GM18519 (cell line): ENCODE data around the gene INTS6.
A peak's percentile ranks its signal among the peaks of the same experiment; 100 is the strongest.
"Not testable (repeated sequence)": the region's sequence is repeated elsewhere in the genome, so short reads cannot be mapped to it uniquely, and the experiment has no call there.

Experiments used
- ATAC-seq: cut with Tn5 transposase; IDR thresholded peaks from one replicate; pipeline ENCODE4 v1.9.1; 2021; ENCODE audit warnings: mild to moderate bottlenecking, moderate library complexity; ENCODE audit not compliant: unreplicated experiment, low FRiP score

The INTS6 gene

DNA sequence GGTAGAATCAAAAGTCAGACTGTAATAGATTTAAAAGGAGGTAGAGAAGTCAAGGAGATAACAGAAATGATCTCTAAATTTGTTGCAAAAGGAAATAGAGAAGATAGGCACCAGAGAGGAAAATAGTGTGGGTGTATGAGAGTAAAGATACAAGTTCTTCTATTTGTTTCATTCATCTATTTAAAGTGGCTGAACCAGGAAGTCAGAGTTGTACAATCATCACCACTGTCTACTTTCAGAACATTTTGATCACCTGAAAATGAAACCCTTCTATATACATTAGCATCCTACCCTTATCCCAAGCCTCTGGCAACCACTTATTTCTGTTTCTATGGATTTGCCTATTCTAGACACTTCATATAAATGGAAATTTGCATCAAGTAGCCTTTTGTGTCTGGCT is 36.7 kb downstream of the INTS6 start:
- ATAC-seq, result peak; percentile 42

DNA sequence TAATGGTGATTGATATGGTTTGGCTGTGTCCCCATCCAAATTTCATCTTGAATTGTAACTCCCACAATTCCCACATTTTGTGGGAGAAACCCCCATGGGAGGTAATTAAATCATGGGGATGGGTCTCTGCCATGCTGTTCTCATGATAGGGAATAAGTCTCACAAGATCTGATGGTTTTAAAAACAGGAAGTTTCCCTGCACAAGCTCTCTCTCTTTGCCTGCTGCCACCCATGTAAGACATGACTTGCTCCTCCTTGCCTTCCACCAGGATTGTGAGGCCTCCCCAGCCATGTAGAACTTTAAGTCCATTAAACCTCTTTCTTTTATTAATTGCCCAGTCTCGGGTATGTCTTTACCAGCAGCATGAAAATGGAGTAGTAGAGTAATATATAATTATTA is 37.5 kb downstream of the INTS6 start:
- ATAC-seq, result not testable (repeated sequence)

- no peak for ATAC-seq
Measured at GRCh38 chr13:51412431-51412830, 40.4 kb downstream of the INTS6 start.

DNA sequence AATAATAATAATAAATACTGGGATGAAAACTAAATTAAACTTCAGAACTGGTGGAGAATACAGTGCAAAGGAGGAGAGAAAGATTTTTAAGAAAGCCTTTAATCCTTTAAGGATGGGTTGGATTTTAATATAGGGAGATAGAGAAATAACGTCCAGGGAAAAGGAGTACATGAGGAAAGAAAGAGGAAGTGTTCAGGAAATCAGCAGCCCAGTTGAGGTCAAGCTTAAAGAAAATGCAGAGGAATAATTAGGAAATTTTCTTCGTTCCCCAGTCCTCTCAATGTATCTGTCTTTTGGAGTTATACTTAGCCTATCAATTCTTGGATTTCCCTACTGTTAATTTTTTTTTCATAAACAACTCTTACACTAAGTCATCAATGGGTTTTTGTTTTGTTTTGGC is 47.7 kb downstream of the INTS6 start:
- ATAC-seq, result no peak

GRCh38 chr13:51397262-51397941 is 55.4 kb downstream of the INTS6 start:
- ATAC-seq, result no peak

- peak; percentile 86 for ATAC-seq
Measured at GRCh38 chr13:51396352-51396751, 56.5 kb downstream of the INTS6 start.

GRCh38 chr13:51394724-51395123 is 58.1 kb downstream of the INTS6 start:
- ATAC-seq, result no peak

- ATAC-seq, result no peak
Measured at GRCh38 chr13:51385114-51385513, 67.7 kb downstream of the INTS6 start.

GRCh38 chr13:51380269-51380668 is 72.6 kb downstream of the INTS6 start:
- no peak for ATAC-seq

DNA sequence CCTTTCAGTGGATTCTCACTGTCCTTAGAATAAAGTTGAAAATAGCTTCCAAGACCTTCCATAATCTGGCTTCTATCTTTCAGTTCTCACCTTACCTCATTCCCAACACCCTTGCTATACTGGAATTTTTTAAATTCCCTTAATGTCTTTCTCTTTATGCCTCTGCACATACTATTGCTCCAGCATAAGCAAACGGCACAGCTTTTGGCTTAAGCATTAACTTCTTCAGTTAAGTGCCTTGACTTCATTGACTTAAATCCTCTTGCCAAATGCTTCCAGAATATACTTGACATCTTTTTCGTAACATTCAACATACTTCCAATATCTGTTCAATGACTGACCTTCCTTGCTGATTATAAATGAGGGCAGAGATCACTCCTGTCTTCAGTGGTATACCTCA is 79.4 kb downstream of the INTS6 start:
- ATAC-seq, result no peak

GRCh38 chr13:51371768-51372399 is 81.0 kb downstream of the INTS6 start:
- ATAC-seq, result no peak

DNA sequence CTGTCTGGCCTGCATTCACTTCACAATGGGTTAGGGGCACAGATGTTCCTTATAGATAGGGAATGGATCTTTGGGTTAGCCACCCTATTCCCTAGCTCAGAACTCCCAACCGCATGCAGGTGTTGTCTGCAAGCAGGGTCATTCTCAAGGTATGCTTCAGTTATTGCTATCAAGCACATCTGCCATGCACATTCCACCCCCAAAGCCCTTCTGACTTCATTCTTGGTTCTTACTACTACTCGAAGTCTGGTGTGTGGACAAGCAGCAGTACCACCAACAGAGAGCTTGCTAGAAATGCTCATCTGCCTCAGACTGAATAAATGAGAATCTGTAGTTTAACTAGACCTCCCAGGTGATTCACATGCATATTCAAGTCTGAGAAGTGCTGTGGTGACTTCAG is 82.0 kb downstream of the INTS6 start:
- ATAC-seq, result no peak

DNA sequence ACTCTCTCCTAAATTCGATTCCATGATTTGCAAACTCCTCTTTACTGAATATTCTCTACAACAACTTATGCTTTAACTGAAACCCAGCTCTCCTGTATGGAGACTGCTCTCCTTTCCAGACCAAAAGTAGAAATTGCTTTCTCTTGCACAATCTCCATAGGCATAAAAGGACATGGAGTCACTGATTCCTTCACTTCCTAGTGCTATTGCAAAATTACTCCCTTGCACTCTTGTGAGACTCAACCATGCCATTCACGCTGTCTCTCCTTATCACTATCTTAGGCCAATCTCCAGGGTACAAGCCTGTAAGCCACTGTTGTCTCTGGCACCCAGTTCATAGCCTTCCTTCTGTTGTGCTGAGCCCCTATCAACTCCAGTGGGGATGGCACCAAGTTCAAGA is 82.7 kb downstream of the INTS6 start:
- ATAC-seq, result no peak

GRCh38 chr13:51364404-51365008 is 88.3 kb downstream of the INTS6 start:
- no peak for ATAC-seq

DNA sequence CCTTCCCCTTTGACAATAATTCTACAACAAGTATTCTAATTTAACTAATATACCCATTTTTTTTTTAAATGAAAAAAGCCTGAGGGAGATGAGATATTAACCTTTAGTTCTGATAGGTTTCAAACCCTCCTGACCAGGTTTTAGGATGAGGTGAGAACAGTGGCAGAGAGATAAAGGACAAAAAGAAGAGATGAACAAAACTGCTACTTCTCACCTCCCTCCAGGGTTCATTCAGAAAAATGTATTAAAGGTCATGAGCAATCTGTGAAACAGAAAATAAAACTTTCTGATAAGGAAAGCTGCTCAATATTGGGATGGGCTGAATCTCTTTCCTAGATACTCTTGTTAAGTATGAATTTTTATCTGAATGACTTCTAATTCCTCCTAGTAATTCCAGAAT is 89.2 kb downstream of the INTS6 start:
- ATAC-seq, result no peak

DNA sequence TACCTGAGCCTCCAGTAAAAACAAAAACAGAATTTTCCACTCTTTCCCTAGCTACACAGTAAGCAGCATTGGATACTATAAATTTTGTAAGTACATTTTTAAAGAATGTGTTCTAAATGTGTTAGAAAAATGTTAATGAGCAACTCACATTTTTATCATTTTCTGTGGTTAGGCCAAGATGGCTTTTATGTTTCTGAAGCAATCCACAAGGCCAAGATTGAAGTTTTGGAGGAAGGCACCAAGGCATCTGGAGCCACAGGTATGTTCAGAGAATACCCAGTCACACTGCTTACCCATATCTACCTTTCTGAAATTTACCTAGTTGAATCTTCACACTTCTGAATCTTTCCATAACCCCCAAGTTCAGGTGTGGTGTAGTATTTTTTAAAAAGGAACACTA is 91.7 kb downstream of the INTS6 start:
- no peak for ATAC-seq

GRCh38 chr13:51360489-51360888 is 92.3 kb downstream of the INTS6 start:
- ATAC-seq, result no peak

DNA sequence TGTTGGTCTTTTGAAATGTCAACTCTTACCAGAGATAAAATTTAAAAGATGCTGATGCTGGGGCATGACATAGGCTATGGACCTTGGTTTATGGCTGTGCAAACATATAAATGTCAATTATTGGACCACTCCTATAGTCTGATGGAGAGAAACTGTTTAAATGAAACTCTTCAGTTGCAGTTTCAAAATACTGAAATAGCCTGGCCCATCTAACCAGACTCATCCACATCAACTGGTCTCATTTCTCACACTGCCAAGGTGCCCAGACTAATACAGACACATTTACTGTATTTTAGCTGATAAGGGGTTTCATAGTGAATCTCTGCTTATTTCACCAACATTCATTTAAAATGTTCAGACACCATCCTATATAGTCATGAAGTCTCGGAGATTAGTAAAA is 93.5 kb downstream of the INTS6 start:
- ATAC-seq, result no peak

GRCh38 chr13:51357928-51358595 is 94.8 kb downstream of the INTS6 start:
- ATAC-seq, result no peak

- ATAC-seq, result no peak
Measured at GRCh38 chr13:51355217-51355616, 97.6 kb downstream of the INTS6 start.

GRCh38 chr13:51349016-51349415 is 103.8 kb downstream of the INTS6 start:
- ATAC-seq, result no peak
